ENCODE measurements around the gene RFX8. TPM values are rescaled to one million over a fixed set of nuclear protein-coding genes. Genes with fewer than 3 reads are reported as not detected.
A peak's percentile ranks its signal among the peaks of the same experiment; 100 is the strongest.

RFX8 gene
- total RNA-seq, 1 experiment from 2014 or later: not detected

DNA sequence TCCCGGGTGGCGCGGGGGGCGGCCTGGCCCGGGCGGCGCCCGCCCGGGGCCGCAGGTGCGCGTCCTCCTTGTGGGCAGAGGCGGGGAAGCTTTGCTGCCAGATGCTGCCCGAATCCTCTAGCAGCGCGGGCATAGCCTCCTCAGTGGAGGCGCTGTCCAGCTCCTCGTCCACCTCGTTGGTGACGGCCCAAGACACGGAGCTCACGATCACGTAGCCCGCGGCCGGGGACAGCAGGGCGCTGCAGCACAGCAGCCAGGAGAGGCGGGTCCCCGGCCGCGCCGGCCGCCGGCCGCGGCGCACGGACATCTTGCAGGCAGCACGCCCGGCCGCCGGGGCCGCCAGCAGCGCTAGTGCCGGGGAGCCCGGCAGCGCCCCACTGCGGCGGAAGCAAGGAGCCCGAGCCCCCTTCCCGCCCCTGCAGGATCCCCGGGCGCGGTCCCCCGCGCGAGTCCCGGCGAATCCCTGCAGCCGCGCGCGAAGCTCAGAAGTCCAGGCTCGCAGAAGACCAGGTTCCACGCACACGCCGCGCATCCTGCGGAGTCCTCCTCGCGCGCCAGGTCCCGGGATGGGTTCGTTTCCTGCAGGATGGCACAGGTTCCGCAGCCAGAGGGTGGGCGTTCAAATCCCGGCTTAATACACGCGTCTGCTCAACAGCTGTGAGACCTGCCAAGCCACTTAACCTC, 87.6 kb downstream of the RFX8 start, which contains the start of gene CREG2:
Gene CREG2, minus strand, starts transcription at position 353 of the 684 bp plus-strand sequence. Its CDS starts 46 bp downstream, at position 307.
- H3K9me3 Mint-ChIP-seq (ENCODE audit: unreplicated experiment): peaks cover 1% of the 10 kb centered on the region
- H3K9me3 ChIP-seq: no peaks in the 10 kb centered on the region
- intact Hi-C loops (cut with micrococcal nuclease; ENCODE audit: unreplicated experiment): loop anchor here (1.0 to 10.0 kb wide), 2 partner anchors 45 to 112 kb away; no protein-coding TSS in a partner anchor
- H3K4me1 Mint-ChIP-seq (ENCODE audit: low read depth, unreplicated experiment): peaks cover 12% of the 10 kb centered on the region
- no TSS peak for BruUV-seq (replicated peaks)
- CTCF ChIA-PET: interaction anchor here (0.5 to 3.9 kb wide), 15 partner anchors 11 to 445 kb away, joined by 3 to 49 read pairs (median 4); partner anchors contain the start of gene RNF149
- H3K36me3 ChIP-seq (ENCODE audit: control insufficient read depth, insufficient read depth, low read length): no peaks in the 10 kb centered on the region
- peak within 1 kb of the TSS; percentile 45 for H3K27ac Mint-ChIP-seq (ENCODE audit: unreplicated experiment)
- H3K4me3 Mint-ChIP-seq (ENCODE audit: unreplicated experiment): peak within 1 kb of the TSS; percentile 85
- peak; percentile 81 to 92 for DNase-seq
- no peaks in the 10 kb centered on the region for H3K27me3 Mint-ChIP-seq (ENCODE audit: insufficient read depth, unreplicated experiment)
- POLR2A ChIA-PET: interaction anchor here (1.3 to 1.6 kb wide), 2 partner anchors 38 to 45 kb away, joined by 4 to 10 read pairs; no protein-coding TSS in a partner anchor
- H3K4me3 ChIP-seq (ENCODE audit: low read depth, low read length): peak within 1 kb of the TSS; percentile 90
- TF ChIP-seq, protein P1, sequence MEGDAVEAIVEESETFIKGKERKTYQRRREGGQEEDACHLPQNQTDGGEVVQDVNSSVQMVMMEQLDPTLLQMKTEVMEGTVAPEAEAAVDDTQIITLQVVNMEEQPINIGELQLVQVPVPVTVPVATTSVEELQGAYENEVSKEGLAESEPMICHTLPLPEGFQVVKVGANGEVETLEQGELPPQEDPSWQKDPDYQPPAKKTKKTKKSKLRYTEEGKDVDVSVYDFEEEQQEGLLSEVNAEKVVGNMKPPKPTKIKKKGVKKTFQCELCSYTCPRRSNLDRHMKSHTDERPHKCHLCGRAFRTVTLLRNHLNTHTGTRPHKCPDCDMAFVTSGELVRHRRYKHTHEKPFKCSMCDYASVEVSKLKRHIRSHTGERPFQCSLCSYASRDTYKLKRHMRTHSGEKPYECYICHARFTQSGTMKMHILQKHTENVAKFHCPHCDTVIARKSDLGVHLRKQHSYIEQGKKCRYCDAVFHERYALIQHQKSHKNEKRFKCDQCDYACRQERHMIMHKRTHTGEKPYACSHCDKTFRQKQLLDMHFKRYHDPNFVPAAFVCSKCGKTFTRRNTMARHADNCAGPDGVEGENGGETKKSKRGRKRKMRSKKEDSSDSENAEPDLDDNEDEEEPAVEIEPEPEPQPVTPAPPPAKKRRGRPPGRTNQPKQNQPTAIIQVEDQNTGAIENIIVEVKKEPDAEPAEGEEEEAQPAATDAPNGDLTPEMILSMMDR (IDR thresholded peaks at IDR 0.05; ENCODE audit: insufficient read depth in 1 of 2, low read depth in 1 of 2, low read length in 1 of 2, severe bottlenecking in 1 of 2, unreplicated experiment in 1 of 2): peak; percentile 70 to 73
- no peaks in the 10 kb centered on the region for H3K27me3 ChIP-seq (replicated peaks; ENCODE audit: control insufficient read depth, insufficient read depth, low read length)
- peaks cover 33% of the 10 kb centered on the region for H3K36me3 Mint-ChIP-seq (ENCODE audit: insufficient read depth, unreplicated experiment)
- H3K4me1 ChIP-seq: peaks cover 13% of the 10 kb centered on the region

DNA sequence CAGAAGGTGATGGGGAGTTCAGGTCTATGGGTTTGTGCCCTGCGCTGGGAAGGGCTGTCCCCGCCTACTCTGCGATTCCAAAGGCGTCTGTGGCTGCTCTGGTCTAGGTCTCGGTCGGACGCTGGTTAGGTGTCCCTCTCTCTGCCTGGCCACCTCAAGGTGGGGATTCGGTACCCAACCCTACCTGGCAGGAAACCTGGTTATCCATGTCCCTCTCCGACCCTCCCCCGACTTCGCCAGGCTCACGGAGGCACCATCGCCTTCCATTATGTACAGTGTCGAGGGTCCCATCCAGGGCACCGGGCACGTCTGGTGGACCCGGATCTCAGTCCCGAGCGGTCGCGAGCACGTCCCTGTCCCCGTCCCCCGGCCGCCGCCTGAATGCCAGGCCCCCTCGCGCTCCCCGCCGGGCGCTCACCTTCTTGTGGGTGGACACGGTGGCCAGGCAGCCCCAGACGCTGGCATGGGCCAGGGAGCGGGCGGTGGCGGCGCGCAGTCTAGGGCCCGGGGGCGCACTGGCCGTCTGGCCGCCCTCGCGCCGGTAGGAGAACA, 88.2 kb downstream of the RFX8 start:
- CTCF ChIA-PET: interaction anchor here (0.5 to 3.9 kb wide), 15 partner anchors 16 to 854 kb away, joined by 3 to 49 read pairs (median 4); partner anchors contain the start of gene RNF149
- POLR2A ChIA-PET: interaction anchor here (0.5 to 1.6 kb wide), 4 partner anchors 28 to 106 kb away, joined by 3 to 10 read pairs (median 4); no protein-coding TSS in a partner anchor
- peaks cover 40% of the 10 kb centered on the region for H3K36me3 Mint-ChIP-seq (ENCODE audit: insufficient read depth, unreplicated experiment)
- H3K4me3 ChIP-seq (ENCODE audit: low read depth, low read length): peak overlapping the region; percentile 90
- H3K4me3 Mint-ChIP-seq (ENCODE audit: unreplicated experiment): peak overlapping the region; percentile 85
- no peaks in the 10 kb centered on the region for H3K27me3 ChIP-seq (replicated peaks; ENCODE audit: control insufficient read depth, insufficient read depth, low read length)
- H3K4me1 Mint-ChIP-seq (ENCODE audit: low read depth, unreplicated experiment): peaks cover 12% of the 10 kb centered on the region
- peak; percentile 55 to 60 for DNase-seq
- H3K9me3 ChIP-seq: no peaks in the 10 kb centered on the region
- intact Hi-C loops (cut with micrococcal nuclease; ENCODE audit: unreplicated experiment): loop anchor here (1.0 to 10.0 kb wide), 3 partner anchors 26 to 112 kb away; no protein-coding TSS in a partner anchor
- H3K27me3 Mint-ChIP-seq (ENCODE audit: insufficient read depth, unreplicated experiment): no peaks in the 10 kb centered on the region
- peaks cover 13% of the 10 kb centered on the region for H3K4me1 ChIP-seq
- H3K27ac Mint-ChIP-seq (ENCODE audit: unreplicated experiment): peak overlapping the region; percentile 45
- no peaks in the 10 kb centered on the region for H3K36me3 ChIP-seq (ENCODE audit: control insufficient read depth, insufficient read depth, low read length)
- TF ChIP-seq, protein P1 (IDR thresholded peaks at IDR 0.05; ENCODE audit: insufficient read depth in 1 of 2, low read depth in 1 of 2, low read length in 1 of 2, severe bottlenecking in 1 of 2, unreplicated experiment in 1 of 2): no peak
- no peaks in the 10 kb centered on the region for H3K9me3 Mint-ChIP-seq (ENCODE audit: unreplicated experiment)
- BruUV-seq (replicated peaks): no TSS peak

DNA sequence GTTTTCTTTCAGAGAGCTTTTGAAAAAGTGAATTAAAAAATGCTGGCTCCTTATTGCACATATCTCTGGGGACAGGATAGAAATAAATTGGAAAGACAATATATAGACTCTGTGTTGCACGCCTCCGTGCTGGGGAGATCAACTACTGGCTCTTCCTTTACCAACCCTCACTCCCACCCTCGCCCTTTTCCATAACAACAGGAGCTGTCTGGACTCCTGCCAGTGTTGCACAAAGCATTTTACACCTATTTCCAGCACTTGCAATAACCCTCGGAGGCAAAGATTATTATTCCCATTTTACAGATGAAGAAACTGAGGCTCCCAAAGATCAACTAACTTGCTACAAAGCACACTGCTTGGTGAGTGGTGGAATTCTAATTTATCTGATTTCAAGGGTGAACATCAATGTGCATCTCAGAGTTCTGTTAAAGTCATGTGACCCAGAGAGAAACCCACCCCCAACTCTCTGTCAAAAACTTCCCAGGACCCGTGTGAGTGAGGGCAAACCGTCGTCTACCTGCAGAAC, 91.8 kb downstream of the RFX8 start:
- DNase-seq: no peak
- intact Hi-C loops (cut with micrococcal nuclease; ENCODE audit: unreplicated experiment): loop anchor here (10.0 kb wide), 1 partner anchor 108 kb away; no protein-coding TSS in a partner anchor
- H3K27me3 ChIP-seq (replicated peaks; ENCODE audit: control insufficient read depth, insufficient read depth, low read length): no peaks in the 10 kb centered on the region
- no TSS peak for BruUV-seq (replicated peaks)
- no peaks in the 10 kb centered on the region for H3K27me3 Mint-ChIP-seq (ENCODE audit: insufficient read depth, unreplicated experiment)
- peaks cover 57% of the 10 kb centered on the region for H3K36me3 Mint-ChIP-seq (ENCODE audit: insufficient read depth, unreplicated experiment)
- no peak overlapping the region for H3K4me3 ChIP-seq (ENCODE audit: low read depth, low read length)
- H3K9me3 Mint-ChIP-seq (ENCODE audit: unreplicated experiment): no peaks in the 10 kb centered on the region
- H3K9me3 ChIP-seq: no peaks in the 10 kb centered on the region
- peaks cover 7% of the 10 kb centered on the region for H3K4me1 ChIP-seq
- ChIA-PET CTCF (interaction anchor here (0.8 kb wide), 1 partner anchor 637 kb away, joined by 3 read pairs; no protein-coding TSS in a partner anchor), POLR2A (no interaction called here)
- H3K36me3 ChIP-seq (ENCODE audit: control insufficient read depth, insufficient read depth, low read length): no peaks in the 10 kb centered on the region
- H3K27ac Mint-ChIP-seq (ENCODE audit: unreplicated experiment): no peak overlapping the region
- H3K4me3 Mint-ChIP-seq (ENCODE audit: unreplicated experiment): no peak overlapping the region
- TF ChIP-seq, protein P1 (IDR thresholded peaks at IDR 0.05; ENCODE audit: insufficient read depth in 1 of 2, low read depth in 1 of 2, low read length in 1 of 2, severe bottlenecking in 1 of 2, unreplicated experiment in 1 of 2): no peak
- peaks cover 7% of the 10 kb centered on the region for H3K4me1 Mint-ChIP-seq (ENCODE audit: low read depth, unreplicated experiment)
